Measurements from ENCODE around the gene FAM219B.

Gene FAM219B

DNA sequence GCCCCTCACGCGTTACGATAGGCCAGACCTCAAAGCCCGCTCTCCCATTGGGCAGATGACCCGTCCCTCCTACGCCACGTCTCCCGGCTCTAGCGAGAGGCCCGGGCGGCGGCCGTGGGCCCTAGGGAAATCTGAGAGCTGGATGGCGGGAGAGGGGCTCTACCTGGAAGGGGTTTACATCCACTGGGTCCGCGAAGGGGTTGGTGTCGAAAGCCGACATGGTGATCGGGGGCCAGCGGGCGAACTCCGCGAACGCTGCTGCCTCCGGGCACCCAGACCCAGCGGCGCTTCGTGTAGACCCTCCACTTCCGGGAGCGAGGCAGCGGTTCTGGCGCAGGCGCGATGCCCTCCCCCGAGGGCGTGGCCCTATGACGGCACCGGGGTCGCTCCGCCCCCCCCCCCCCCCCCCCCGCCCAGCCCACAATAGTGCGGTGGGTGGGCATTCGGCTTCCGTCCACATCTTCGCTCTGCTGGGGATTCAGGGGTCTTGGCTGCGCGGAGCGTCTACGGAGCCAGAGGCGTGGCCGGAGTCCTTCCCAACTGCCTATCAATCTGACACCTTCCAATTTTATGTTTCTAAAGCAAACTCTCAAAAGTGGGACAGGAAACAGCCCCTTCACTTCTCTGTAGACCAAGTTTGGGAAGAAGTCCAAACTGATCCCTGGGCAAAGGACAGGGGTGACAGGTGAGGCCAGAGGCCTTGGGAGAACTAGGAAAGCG lies 33.5 kb downstream of the FAM219B start, which contains the start of gene SCAMP2:
SCAMP2 (minus strand) TSS at position 330 of the 720 bp plus-strand sequence; CDS start at position 220, 110 bp downstream.
- peak; percentile 95 for DNase-seq (ENCODE audit: low read depth)

DNA sequence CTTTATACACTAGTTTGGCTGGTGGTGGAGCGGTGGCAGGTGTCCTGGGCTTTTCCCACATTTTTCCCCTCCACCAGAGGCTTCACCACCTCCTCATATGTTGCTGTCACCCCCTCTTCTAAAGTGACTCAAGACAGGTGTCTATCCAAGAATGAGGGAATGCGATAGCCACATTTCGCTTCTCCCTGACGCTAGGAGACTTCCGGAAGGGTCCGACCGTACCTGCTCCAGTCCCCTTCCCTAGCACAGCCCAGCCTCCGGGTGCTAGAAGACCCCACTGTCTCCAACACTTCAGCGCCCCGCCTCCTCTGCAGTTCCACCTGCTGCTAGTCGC lies 34.0 kb downstream of the FAM219B start:
- no peak for DNase-seq (ENCODE audit: low read depth)

DNA sequence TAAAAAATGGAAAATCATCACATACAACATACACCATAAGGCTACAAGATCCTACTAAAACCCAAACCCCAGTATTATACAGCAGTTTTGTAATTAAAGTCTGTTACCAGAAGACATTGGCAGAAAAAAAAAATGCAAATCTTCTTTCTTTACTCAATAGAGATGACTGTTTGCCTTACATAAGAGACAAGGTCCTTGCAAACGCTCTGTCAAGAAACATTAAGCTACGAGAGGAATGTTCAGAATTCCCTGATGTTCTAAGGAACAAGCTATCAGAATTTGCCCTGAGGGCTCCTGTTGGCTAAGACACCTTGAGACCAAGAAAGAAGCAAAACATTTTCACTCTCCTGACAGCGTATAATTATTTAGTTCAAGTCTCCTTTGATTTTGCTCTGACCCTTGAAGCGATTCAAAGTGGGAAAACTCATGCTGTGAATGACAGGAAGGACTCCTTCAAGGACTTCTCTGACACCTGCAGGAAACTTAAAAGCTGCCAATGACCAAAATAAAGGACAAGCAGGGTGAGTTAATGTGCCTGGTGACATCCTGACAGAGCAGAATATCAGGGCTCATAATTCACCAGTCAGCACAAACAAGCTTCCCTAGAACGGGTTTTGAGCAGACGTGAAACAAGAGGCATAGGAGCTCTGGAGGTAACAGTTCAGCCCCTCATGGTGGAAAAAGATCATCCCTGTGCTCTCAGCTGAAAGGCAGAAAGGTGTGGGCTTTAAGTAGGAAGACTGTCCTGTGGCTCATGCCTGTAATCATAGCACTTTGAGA lies 36.0 kb downstream of the FAM219B start:
- no peak for DNase-seq (ENCODE audit: low read depth)

GRCh38 chr15:74869726-74870407 lies 36.8 kb downstream of the FAM219B start:
- DNase-seq (ENCODE audit: low read depth) = peak; percentile 95

DNA sequence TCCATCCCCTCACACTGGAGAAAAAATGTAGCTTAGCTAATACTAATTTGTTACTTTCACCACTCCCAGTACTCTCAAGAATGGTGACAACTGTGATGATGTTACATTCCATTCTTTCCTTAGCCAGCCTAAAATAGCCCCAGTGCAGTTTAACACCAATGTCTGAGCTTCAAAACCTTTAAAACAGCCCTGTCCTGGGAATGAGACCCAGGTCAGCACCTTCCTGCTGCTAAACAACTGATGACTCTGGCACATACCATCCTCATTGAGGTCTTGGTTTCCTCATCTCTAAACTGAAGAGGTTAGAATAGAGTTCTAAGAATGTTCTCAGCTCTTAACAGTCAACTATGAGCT lies 37.3 kb downstream of the FAM219B start:
- DNase-seq (ENCODE audit: low read depth) = no peak

GRCh38 chr15:74868059-74868458 lies 38.6 kb downstream of the FAM219B start:
- peak; percentile 88 for DNase-seq (ENCODE audit: low read depth)

- DNase-seq (ENCODE audit: low read depth) = no peak
Measured at GRCh38 chr15:74867466-74868038, 39.1 kb downstream of the FAM219B start.

- no peak for DNase-seq (ENCODE audit: low read depth)
Measured at GRCh38 chr15:74866090-74866489, 40.6 kb downstream of the FAM219B start.

GRCh38 chr15:74865316-74865715 lies 41.3 kb downstream of the FAM219B start:
- no peak for DNase-seq (ENCODE audit: low read depth)

DNA sequence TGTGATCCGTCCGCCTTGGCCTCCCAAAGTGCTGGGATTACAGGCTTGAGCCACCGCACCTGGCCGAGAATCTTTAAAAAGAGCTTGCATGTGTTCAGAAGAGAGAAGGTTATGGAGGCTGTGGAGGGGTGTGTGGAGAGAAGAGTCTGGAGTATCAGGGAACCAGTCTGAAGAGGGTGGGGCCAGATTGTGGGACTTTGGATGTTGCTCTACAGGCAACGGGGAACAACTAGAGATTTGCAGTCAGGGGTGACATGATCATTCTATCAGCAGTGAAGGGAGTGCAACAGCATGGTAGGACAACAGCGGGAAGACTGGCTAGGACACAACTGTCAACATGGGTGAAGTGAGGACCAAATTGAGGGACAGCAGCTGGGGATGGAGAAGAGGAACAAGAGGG lies 42.4 kb downstream of the FAM219B start:
- no peak for DNase-seq (ENCODE audit: low read depth)

- no peak for DNase-seq (ENCODE audit: low read depth)
Measured at GRCh38 chr15:74863239-74864056, 43.2 kb downstream of the FAM219B start.

DNA sequence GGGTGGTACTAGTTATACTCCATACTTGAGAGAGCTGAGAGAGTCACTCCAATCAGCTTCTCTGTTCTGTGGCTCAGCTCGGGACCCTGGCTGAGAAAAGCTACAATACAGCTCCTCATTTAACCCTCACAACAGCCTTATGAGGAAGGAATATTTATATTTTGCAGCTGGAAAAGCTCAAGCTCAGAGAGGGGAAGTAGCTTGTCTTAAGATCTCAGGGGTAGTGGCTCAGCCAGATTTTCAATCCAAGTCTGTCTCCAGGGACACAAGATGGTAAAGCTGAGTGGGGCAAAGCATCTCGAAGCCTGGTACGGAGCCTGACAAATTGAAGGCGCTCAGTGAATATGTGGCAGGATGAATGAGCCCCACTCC lies 48.3 kb downstream of the FAM219B start:
- no peak for DNase-seq (ENCODE audit: low read depth)

GRCh38 chr15:74857671-74858368 lies 48.8 kb downstream of the FAM219B start:
- DNase-seq (ENCODE audit: low read depth) = no peak

DNA sequence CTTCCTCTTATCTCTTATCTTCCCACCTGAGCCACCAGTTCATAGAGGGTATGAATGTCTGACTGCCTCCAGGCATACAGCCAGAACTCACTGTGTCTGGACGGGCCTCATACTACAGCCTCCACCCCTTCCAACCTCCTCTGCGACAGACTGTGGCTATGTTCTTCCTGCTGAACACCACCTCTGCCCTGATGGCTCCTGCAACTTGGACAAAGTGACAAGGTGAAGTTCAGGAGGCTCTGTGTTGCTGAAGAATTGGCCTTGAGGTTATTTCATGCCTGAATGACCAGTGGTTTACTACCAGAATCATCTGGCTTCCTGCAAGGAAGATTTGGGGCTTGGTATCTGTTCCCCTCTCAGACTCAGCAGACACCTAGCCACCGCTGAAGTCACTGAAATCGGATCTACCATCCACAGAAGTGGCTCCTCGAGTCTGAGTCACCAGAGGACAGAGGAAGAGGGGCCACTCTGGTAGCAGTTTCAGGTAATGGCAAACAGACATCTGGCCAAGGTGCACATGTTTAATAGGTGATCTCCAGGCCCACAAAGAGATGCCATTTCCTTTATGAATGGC lies 49.5 kb downstream of the FAM219B start:
- DNase-seq (ENCODE audit: low read depth) = no peak

DNA sequence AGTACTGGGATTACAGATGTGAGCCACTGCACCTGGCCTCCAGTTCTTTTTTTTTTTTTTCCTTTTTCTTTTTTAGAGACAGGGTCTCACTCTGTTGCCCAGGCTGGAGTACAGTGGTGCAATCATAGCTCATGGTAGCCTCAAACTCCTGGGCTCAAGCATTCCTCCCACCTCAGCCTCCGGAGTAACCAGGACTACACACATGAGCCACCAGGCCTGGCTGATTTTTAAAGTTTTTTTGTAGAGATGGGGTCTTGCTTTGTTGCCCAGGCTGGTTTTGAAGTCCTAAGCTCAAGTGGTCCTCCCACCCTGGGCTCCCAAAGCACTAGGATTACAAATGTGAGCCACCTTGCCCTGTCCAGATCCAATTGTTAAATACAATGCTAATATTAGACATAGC lies 50.1 kb downstream of the FAM219B start:
- DNase-seq (ENCODE audit: low read depth) = no peak

GRCh38 chr15:74855857-74856256 lies 50.8 kb downstream of the FAM219B start:
- no peak for DNase-seq (ENCODE audit: low read depth)

- DNase-seq (ENCODE audit: low read depth) = no peak
Measured at GRCh38 chr15:74854453-74855022, 52.1 kb downstream of the FAM219B start.

- no peak for DNase-seq (ENCODE audit: low read depth)
Measured at GRCh38 chr15:74851960-74852359, 54.7 kb downstream of the FAM219B start.

DNA sequence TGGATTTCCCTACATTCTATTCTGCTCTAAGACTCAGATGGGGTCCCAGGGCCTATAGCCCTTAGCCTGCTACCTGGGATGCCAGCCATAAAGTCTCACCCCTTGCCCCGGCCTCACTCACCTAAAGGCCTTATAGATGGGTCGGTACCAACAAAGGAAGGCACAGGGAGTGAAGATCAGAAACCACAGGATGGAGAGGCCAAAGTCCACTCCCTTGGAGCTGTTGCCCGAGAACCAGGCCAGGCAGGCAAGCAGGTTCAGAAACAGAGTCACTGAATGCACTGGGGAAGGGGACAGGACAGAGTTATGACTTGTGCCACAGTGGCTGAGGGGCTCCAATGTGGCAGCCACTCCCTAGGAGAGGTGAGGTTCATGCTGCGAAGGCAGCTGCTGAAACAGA lies 56.3 kb downstream of the FAM219B start:
- no peak for DNase-seq (ENCODE audit: low read depth)

Data from CMK (cell line).